Astrocyte of the cerebellum (primary cell): ENCODE results near the gene DTX4.

Experiments
- DNase-seq: peaks from one replicate; pipeline ENCODE4 v3.0.0-alpha.2; 2011; ENCODE audit warnings: low read depth
- H3K4me3 ChIP-seq: 2 replicates; pipeline ENCODE4 v1.5.1; 2011; ENCODE audit warnings: mild to moderate bottlenecking, low read depth, low read length, moderate library complexity
- CTCF ChIP-seq: IDR thresholded peaks from 2 replicates; pipeline ENCODE4 v1.5.1; 2012; ENCODE audit warnings: low read length, low read depth, moderate library complexity, mild to moderate bottlenecking; ENCODE audit errors: missing control alignments
- in situ Hi-C: cut with HindIII; loops from 2 replicates; pipeline ENCODE4 v1.10.0; 2017; ENCODE audit warnings: low sequenced_read_pairs

DTX4 gene

GRCh38 chr11:59212744-59213631, 41.1 kb downstream of the DTX4 start, which contains the start of gene MPEG1:
Gene MPEG1, minus strand, starts transcription at chr11:59212927. Its CDS starts 62 bp downstream, at chr11:59212865.
- TF ChIP-seq CTCF = no peak
- no peak within 1 kb of the TSS for H3K4me3 ChIP-seq
- DNase-seq = no peak
- in situ Hi-C loops = no loop called here

DNA sequence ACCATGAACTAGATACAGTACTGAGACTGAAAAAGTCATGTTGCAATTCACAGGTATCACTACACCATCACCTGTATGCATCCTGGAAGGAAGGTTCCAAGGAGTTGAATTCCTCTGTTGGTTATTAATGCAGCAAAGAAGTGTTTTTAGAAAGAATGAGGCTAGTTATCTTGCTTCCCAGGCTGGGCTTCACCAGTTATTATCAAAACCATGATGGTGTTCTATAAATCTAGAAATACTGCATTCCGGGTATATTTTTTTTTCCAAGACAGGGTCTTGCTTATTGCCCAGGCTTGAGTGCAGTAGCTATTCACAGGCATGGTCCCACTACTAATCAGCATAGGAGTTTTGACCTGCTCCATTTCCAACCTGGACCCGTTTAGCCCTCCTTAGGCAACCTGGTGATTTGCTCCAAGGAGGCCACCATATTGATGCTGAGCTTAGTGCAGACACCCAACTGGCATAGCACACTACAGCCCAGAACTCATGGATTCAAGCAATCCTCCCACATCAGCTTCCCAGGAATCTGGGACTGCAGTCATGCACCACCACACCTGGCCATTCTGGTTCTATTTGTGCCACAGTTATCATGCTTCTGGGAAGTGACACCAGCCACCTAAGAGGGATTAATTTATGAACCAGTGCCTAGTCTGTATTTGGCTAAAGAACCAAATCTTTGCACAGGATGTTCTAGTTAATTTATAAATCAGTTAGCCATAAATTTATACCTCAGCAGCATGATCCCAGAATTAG, 42.4 kb downstream of the DTX4 start:
- no peak for TF ChIP-seq CTCF
- H3K4me3 ChIP-seq = no peak overlapping the region
- in situ Hi-C loops = no loop called here
- no peak for DNase-seq

DNA sequence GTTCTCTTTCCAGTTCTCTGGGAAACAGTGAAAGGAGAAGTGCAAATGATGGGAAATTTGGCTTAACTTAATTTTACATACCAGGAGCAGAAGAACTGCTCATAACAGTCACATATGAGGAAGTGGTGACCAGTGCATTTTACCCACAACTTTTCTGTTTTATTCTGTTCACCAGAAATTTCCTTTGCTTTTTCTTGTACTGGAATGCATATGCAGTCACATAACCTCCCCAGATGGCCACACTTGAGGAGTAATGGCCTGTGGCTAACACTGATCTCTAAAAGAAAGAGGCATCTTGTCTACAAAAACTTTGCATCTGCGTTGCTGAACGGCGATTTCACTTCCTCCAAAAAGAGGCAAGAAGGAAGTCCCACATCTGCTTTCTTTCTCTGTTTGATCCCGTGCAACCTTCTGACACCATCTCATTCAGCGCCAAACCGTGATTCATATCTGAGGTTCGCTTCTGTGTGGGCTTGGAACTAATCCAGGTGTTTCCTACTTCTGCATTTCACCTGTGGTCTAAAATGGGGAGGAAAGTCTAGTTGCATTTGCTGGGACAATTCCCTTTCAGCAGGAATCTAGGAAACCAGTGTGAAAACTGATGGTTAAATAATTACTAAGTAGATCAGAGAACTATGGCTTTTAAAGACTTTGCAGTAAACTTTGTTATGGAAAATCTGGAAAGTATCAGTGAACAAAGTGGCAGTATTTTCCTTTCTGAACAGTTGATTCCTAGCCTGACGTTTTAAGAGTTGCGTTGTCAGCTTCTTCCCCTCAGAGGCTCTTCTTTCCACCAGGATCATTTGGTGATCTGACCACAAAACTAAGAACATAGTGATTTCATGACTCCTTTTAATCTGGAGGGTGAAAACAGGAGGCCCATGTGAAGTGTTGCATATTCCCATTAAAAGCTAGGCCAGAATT, 45.0 kb downstream of the DTX4 start:
- in situ Hi-C loops = no loop called here
- no peak overlapping the region for H3K4me3 ChIP-seq
- no peak for TF ChIP-seq CTCF
- DNase-seq = no peak

- no peak for TF ChIP-seq CTCF
- no peak overlapping the region for H3K4me3 ChIP-seq
- no peak for DNase-seq
- in situ Hi-C loops = no loop called here
These were observed 46.4 kb downstream of the DTX4 start for GRCh38 chr11:59218319-59218718.

- no peak for TF ChIP-seq CTCF
- DNase-seq = no peak
- in situ Hi-C loops = no loop called here
- no peak overlapping the region for H3K4me3 ChIP-seq
These were observed 47.0 kb downstream of the DTX4 start for GRCh38 chr11:59218893-59219292.

DNA sequence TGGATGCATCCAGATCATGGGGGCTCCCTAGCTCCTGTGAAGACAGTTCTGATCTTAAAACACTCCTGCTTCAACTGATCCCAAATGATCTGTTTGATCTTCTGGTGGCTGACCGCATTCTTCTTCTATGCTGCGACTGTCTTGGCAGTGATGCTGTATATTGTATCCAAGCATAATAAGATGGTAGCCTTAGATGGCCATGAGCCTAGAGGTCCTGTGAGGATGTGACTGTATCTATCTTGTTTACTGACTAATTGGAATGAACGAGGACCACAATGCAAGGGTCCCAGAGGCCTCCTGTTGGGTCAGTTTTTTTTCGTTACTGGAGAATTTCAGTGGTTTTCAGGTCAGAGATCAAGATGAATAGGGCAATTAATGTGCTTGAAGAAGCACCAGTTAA, 47.9 kb downstream of the DTX4 start:
- no peak overlapping the region for H3K4me3 ChIP-seq
- no peak for DNase-seq
- no peak for TF ChIP-seq CTCF
- in situ Hi-C loops = no loop called here
